Stimulated activated CD4-positive, alpha-beta T cell treated with anti-CD3 and anti-CD28 coated beads, Interleukin-1b, Interleukin-23, amount 100 ng/mL, for 4 hours (primary cell): Measurements from ENCODE around the gene TNFAIP6.
"Not testable (repeated sequence)": the region's sequence is repeated elsewhere in the genome, so short reads cannot be mapped to it uniquely, and the experiment has no call there.

Experiments used
- DNase-seq, 2 donors: peaks; one replicate each; pipeline ENCODE4 v3.0.0-alpha.2; 2020; ENCODE audit warnings: low read depth in 2 of 2

TNFAIP6 gene, protein sequence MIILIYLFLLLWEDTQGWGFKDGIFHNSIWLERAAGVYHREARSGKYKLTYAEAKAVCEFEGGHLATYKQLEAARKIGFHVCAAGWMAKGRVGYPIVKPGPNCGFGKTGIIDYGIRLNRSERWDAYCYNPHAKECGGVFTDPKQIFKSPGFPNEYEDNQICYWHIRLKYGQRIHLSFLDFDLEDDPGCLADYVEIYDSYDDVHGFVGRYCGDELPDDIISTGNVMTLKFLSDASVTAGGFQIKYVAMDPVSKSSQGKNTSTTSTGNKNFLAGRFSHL

DNA sequence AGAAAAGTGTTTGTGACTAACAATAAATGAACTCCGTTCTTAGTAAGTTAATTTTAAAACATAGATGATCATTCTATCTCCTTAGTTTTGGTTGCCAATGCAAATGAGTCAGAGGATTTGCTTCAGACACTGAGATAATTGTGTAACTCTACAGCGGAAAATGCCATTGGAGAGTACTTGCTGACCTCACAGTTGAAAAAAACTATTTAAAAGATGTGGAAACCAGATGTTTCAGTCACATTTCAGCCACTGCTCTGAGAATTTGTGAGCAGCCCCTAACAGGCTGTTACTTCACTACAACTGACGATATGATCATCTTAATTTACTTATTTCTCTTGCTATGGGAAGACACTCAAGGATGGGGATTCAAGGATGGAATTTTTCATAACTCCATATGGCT, at the start of gene TNFAIP6:
TSS of gene TNFAIP6 (plus strand) at position 234 of the 400 bp plus-strand sequence. CDS start at position 309, 75 bp downstream.
- DNase-seq, result no peak

DNA sequence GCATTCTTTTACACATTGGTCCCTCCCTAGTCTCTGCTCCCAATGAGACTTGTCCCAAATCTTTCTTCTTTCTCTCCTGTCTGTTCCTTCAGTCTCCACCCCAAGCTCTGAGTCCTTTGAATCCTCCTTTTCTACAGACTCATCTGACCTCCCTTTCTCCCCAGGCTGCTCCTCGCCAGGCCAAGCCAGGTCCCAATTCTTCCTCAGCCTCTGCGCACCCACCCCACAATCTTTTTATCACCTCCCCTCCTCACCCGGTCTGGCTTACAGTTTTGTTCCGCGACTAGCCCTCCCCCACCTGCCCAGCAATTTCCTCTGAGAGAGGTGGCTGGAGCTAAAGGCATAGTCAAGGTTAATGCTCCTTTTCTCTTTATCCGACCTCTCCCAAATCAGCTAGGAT, 47.1 kb upstream of the TNFAIP6 start:
- DNase-seq, result not testable (repeated sequence)

DNA sequence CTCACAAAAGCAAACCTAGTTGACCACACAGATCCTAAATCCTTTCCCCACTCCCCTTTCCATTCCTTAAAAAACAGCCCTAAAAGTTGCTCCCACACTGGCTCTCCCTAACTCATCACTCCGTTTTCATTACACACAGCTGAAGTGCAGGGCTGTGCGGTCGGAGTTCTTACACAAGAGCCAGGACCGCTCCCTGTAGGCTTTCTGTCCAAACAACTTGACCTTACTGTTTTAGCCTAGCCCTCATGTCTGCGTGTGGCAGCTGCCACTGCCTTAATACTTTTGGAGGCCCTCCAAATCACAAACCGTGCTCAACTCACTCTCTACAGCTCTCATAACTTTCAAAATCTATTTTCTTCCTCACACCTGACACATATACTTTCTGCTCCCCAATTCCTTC, 45.0 kb upstream of the TNFAIP6 start:
- DNase-seq, result not testable (repeated sequence)

DNA sequence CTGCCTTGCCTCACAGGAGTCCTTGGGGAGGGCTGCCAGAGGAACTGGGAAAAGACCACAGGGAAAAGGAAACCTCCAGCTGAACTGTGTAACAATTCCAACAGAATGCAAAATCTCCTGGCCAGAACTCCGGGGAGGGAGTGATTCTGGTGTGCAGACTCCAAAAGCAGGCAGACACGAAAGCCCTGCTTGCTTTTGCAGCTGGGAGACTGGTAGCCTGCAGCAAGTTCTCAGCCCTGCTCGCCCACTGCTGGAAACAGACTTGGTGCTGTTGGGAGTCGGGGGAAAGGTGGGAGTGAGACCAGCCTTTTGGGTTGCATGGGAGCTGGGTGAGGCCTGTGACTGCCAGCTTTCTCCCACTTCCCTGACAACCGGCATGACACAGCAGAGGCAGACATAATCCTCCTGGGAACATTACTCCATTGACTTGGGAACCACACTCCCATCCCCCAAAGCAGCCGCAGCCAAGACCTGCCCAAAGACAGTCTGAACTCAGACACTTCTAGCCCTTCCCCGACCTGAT, 42.0 kb upstream of the TNFAIP6 start:
- DNase-seq, result no peak

DNA sequence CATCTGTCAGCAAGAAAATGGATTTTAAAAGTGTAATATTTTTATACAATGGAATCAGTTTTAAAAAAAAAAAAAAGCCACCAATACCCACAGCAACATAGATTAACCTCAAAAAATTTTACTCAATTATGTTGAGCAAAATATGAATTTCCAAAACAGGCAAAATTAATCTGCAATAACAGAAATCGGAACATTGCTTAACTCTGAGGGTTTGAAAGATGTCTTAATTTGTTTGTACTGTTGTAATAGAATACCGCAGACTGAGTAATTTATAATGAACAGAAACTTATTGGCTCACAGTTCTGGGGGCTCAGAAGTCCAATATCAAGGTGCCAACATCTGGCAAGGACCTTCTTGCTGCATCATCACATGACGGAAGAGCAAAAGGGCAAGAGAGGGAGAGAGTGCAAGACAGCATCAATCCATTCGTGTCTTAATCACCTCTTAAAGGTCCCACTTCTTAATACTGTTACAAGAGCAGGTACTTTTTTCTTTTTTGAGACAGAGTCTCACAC, 31.8 kb upstream of the TNFAIP6 start:
- no peak for DNase-seq

DNA sequence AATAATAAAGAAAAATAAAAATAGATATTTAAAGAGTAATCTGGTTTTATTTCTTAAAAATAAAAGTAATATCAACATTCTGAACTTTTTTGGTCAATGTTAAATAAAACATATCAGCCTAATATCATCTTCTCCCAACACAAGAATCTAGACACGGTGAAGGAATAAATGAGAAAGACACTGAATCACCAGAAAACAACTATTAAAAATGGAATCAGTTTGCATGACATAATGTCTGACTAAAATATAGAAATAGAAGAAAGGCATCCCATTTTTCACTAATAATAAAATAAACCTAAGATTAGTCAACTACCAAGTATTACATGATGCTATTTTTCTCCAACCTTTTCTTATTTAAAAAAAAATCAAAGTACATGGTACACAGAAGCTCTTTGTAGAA, 30.8 kb upstream of the TNFAIP6 start:
- DNase-seq, result no peak

DNA sequence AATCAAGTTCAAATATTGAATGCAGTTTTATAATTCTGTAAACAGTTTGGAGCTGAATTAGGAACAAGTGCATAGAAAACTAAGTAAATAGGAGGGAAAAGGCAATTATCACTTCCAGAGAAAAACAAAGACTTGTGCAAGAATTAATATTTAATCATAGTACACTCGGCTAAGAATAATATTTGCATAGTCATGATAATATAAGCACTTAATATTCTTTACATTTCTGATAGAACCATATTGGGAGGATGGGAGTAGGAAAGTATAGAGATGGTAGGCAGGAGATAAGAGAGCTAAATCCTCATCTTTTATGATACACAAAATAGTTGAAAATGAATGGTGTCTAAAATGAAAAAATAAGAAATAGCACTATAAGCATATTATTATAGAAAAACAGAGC, 27.4 kb upstream of the TNFAIP6 start:
- DNase-seq, result no peak

DNA sequence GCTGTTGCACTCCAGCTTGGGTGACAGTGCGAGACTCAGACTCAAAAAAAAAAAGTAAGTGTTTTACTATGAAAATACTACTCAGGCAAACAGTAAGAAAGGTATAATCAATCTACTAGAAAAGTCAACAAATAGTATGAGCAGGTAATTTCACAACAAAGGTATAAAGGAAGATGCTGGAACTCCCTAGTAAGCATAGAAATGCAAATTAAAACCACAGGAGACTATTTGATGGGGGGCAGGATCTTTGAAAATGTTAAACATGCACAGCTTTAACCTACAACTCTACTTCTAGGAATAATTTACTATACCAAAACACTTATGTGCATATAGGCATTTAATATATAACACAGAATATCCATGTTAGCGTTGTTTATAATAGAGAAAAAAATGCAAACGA, 24.3 kb upstream of the TNFAIP6 start:
- no peak for DNase-seq

DNA sequence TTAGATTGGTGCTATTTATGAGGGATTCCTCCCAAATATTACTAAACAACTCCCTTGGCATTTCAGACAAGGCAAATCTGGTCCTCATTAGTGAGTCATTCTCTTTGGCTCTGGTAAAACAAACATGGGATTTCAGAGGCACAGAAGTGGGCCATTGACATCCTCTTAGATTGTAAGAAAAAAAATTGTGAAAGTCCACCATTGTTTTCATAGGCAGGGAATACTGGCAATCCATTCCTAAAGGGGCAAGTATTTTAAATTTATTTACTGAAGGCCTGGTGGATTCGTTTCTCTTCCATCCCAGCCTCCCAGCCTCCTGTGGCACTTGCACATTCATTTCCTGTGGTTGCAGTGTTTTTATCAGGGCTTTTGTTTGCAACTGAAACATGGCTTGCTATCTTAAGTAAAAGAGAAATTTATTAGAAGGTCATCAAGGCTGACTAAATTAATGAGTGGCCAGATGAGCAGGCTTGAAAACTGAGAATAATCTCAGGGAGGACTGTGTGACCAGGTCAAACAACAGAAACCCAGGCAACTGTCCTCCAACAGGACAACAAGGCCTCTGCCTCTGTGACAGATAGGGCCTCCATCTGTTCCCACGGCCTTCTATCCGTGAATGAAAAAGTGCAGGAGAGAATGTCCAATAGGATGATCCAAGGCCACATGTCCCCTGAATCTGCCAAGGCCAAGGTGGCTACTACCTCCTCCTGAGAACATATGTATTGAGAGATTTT, 23.1 kb upstream of the TNFAIP6 start:
- no peak for DNase-seq

DNA sequence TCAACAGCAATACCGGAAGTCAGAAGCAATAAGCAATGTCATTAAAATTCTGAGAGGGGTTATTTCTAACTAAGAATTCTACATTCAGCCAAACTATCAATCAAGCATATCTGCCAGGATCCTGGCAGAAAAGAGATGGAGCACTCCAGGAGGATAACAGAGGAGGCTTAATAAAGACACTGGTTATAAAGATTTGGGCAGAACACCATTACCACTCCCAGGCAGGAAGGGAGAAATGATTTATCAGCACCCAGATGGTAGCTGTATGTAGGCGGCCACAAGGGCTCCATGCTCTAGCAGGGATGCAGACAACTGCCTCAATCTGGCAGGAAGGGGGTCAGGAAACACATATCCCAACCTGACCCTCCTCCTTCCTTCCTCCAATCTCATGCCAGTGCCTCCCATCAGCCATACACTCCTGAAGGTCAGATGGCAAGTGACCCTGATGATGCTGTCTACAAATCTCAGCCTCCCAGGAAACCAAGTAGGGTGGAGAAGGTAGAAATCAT, 20.5 kb upstream of the TNFAIP6 start:
- no peak for DNase-seq

DNA sequence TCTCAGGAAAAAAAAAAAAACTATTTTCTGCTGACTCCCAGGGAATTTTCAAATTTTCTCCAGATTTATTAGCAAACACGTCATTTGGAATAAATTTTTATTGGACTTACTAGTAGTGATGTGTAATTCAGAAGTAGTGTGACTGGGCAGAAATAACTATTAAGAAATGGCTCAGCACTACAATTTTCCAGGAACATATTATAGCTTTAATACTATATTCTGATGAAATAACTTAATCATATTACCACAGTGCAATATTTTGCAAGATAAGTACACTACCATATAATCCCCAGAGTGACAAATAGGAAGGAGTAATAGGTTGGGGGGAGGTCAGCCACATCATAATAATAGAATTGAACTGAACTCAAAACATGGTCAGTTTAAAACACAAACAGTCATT, 19.7 kb upstream of the TNFAIP6 start:
- DNase-seq, result no peak

DNA sequence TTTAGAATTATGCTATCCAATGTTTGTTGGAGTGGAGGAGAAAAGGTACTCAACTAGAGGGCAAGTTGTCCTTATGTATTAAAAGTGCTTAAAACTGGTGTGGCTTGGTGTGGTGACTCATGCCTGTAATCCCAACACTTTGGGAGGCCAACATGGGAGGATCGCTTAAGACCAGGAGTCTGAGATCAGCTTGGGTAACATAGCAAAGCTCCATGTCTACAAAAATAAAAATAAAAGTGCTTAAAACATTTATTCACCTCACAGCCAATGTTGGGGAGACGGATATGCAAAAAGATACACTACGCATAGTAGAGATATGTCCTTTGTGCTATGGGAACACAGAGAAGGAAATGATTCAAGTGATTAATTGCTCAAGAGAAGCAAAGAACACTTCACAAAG, 19.3 kb upstream of the TNFAIP6 start:
- DNase-seq, result no peak

DNA sequence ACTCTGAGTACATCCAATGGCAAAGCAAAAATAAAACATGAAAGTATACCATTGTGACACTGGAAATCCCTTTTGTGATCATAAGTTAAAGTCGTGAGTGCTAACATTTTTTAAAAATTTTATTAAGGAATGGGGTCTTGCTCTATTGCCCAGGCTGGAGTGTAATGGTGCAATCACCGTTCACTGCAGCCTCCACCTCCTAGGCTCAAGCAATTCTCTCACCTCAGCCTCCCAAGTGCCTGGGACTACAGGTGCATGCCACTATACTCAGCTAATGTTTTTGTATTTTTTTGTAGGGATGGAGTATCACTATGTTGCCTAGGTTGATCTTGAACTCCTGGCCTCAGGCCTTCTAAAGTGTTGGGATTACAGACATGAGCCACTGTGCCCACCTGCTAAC, 14.3 kb upstream of the TNFAIP6 start:
- no peak for DNase-seq

DNA sequence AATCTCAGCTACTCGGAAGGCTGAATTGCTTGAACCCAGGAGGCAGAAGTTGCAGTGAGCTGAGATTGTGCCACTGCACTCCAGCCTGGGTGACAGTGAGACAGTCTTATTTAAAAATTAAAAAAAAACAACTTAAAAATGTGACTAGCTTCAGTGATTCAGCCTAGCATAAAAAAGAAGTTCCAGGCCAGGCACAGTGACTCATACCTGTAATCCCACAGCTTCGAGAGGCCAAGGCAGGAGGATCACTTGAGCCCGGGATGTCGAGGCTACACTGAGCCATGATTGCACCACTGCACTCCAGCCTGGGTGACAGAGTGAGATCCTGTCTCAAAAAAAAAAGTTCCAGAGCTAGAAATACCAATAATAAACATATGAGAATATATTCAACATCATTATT, 13.2 kb upstream of the TNFAIP6 start:
- not testable (repeated sequence) for DNase-seq

DNA sequence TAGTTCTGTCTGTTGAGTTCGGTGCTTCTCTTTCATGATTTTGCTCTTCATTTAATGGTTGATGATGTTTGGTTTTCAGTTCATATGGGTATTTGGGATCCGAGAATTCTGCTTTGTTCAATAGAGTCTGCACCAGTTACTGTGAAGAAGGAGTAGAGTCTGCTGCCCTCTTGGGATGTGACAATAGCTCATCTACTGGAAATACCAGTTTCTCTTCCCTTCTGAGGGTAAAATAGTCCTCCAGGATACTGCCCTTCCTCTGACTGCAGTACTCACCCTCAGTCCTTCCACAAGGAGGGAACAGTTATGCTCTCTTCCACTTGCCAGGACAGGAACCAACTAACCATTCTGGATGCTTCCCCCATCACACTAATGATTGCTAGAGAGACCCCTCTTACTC, 12.5 kb upstream of the TNFAIP6 start:
- no peak for DNase-seq

DNA sequence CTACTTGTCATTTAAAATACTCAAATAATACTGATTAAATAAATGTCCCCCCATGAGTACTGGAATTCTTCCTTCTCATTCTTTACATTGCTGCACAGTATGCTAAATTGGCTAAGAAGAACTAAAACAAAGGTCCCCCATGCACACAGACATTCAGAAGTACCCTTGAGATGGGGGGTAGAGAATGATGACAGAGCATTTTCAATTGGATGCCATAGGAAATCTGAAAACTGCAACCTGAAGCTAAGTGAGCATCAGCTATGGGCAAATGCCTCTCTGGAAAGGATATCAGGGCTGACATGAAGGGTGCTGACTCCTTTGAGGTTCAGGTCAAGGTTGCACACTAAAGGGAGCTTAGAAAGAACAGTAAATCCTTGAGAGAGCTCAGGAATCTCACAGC, 10.1 kb upstream of the TNFAIP6 start:
- DNase-seq, result no peak

DNA sequence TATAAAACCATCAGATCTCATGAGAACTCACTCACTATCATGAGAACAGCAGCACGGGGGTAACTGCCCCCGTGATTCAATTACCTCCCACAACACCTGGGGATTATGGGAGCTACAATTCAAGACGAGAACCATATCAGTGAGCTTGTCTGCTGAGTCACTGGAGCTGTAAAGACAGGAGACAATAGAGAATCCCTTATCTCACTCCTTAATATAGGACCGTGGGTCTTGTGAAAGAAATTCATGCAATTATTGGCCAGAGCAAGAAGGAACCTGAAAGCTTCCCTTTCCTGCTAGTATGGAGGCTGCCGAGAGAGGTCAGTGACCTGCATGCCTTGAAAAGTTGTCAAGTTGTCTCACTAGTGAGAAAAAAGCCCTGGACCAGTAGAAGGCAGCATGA, 9.5 kb upstream of the TNFAIP6 start:
- no peak for DNase-seq

DNA sequence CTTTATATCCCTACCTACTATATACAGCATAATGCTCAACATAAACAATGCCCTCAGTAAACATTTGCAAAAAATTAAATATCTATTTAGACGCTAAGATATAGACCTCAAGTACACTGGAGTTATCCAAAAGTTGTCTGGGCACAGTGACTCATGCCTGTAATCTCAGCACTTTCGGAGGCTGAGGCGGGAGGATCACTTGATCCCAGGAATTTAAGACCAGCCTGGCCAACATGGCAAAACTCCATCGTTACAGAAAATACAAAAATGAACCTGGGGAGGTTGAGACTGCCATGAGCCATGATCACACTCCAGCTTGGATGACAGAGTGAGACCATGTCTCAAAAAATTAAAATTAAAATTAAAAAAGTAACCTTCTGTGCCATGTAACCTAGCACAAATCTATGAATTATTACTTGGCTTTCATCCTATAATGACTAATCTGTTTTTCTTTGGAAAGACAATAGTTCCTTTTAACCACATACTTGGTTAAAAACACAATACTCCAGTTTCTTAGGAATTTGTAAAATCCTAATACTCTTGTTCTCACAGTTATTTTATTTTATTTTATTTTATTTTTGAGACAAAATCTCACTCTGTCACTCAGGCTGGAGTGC, 6.7 kb upstream of the TNFAIP6 start:
- no peak for DNase-seq

DNA sequence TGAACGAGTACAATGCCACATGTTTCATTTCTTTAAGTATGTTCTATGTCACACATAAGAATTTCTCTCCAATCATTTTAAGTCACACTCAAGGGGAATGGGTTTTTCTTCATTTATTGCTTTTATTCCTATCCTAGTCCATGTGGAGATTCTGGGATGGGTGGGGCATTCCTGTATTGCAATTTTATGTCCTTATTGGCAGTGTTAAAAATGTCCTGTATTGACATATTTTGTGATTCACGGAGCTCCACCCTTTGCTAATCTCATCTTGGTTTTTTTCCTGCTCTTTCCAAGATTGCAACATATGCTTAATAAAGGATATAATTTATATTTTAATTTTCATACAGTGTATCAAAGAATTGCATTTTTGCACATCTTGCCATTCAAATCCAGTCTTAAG, 3.4 kb upstream of the TNFAIP6 start:
- DNase-seq, result no peak

DNA sequence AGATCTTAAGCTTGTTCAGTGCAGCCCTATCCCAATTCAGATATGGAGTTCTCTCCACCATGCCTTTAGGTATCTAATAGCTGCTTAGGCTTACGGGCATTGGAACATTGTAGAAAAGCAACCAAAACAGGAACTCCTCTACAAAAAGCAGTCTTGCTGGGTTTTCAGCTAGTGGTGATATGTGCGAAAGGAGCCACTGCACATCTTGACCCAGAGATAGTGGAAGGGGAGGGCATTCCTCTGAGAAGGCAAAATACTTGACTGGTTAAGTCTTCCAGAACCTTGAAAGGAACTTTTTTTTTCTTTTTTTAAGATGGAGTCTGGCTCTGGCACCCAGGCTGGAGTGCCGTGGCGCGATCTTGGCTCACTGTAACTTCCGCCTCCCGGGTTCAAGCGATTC, 2.6 kb upstream of the TNFAIP6 start:
- DNase-seq, result no peak

DNA sequence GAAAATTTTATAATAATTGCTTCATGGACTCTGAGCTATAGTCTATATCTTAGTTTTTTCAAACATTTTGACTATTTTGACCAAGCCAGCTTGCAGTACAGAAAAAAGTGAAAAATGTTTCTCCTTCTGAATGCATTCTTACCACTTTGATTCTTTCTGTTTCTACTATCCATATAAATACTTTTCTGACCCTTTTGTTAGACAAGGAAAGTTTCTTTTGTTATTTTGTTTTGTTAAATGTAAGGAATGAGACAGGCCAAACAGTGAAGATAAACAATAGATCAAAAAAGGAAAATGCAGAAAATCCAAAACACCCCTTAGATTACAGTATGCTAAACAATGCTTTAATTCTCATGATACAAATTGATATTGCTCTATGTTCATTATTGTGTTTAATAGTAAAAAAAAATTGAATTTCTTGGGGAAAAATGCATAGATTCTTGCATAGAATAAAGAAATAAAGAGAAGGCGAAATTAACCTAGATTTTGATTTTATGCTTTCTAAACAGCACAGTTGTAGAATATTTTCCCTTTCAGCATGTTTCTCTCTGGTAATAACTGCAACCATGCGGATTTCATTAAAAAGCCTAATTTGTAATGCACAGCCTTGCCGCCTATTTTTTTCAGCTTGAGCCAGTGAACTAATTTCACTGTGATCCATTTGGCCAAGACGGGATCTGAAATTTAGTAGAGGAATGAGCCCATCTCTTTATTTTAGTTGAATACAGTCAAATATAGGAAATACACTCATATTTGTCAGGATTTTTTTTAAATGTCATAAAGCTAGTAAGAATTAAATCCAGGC, 976 bp downstream of the TNFAIP6 start:
- no peak for DNase-seq
